Fibroblast of the aortic adventitia (primary cell): Measurements from ENCODE around the gene RAB42. TPM values are rescaled to one million over a fixed set of nuclear protein-coding genes. Genes with fewer than 3 reads are reported as not detected.

Experiments
- DNase-seq: peaks from one replicate; pipeline ENCODE4 v3.0.0-alpha.2; 2010; ENCODE audit warnings: low read depth
- H3K4me3 ChIP-seq: 2 replicates; pipeline ENCODE4 v1.5.1; 2011; ENCODE audit warnings: low read depth, mild to moderate bottlenecking, control low read depth, low read length, moderate library complexity
- CTCF ChIP-seq: IDR thresholded peaks from 2 replicates; pipeline ENCODE4 v1.5.1; 2011; ENCODE audit warnings: mild to moderate bottlenecking, low read length, control low read depth, inconsistent platforms; ENCODE audit not compliant: insufficient read depth
- small RNA-seq: library from RNA; depleted of rRNA; stranded (forward); fragments of <200 nt; gene quantifications from one replicate; pipeline ENCODE3, GENCODE V24; 2012
- total RNA-seq: library from RNA; depleted of rRNA; stranded (reverse); fragments of >200 nt; gene quantifications from 2 replicates; pipeline ENCODE4 v1.2.3, GENCODE V29; 2012; ENCODE audit warnings: low replicate concordance

RAB42 gene
- total RNA-seq, 1 donor: 3.4 TPM

- DNase-seq: peak; percentile 14
- peak; percentile 39 for TF ChIP-seq CTCF
- H3K4me3 ChIP-seq: no peak overlapping the region
These were observed 48.7 kb downstream of the RAB42 start for GRCh38 chr1:28640766-28641165.

- TF ChIP-seq CTCF: no peak
- H3K4me3 ChIP-seq: peak overlapping the region; percentile 97
- no peak for DNase-seq
These were observed 50.2 kb downstream of the RAB42 start for GRCh38 chr1:28642056-28642846.

GRCh38 chr1:28642847-28643635 lies 51.0 kb downstream of the RAB42 start, which contains the start of gene TAF12:
Gene TAF12, minus strand, starts transcription at chr1:28643067. Its CDS starts 20,986 bp downstream, at chr1:28622081.
- DNase-seq: peak; percentile 95
- H3K4me3 ChIP-seq: peak within 1 kb of the TSS; percentile 97
- no peak for TF ChIP-seq CTCF

- DNase-seq: no peak
- H3K4me3 ChIP-seq: no peak overlapping the region
- no peak for TF ChIP-seq CTCF
These were observed 52.4 kb downstream of the RAB42 start for GRCh38 chr1:28644494-28644893.

Small RNAs within 50 kb of the gene (small RNA-seq; reads per million reads assigned to genes)
- gene SNORA16A (not detected), gene SNORA44 (not detected), gene SNORA61 (not detected), gene SNORD99 (668 reads per million, percentile 99 among the genes with 10 or more reads in this experiment)

Other genes starting within 250 kb of the RAB42 start
- 7.5 and 16.3 TPM in 2 replicates for gene PHACTR4, start 222.5 kb upstream of the RAB42 start, total RNA-seq
- 28.8 and 101 TPM in 2 replicates for gene RCC1, start 86.2 kb upstream of the RAB42 start, total RNA-seq
- gene TRNAU1AP, start 39.2 kb upstream of the RAB42 start, total RNA-seq: 18.8 and 29.7 TPM in 2 replicates
- gene TAF12, start 50.8 kb downstream of the RAB42 start, total RNA-seq: 26.2 and 36.0 TPM in 2 replicates
- not detected in 2 replicates for gene RNU11, start 56.3 kb downstream of the RAB42 start, total RNA-seq
- gene GMEB1, start 76.5 kb downstream of the RAB42 start, total RNA-seq: 5.8 and 11.4 TPM in 2 replicates
- 36.9 and 64.2 TPM in 2 replicates for gene YTHDF2, start 144.7 kb downstream of the RAB42 start, total RNA-seq
- not detected in 2 replicates for gene OPRD1, start 219.9 kb downstream of the RAB42 start, total RNA-seq